Measurements from ENCODE around the gene MAPRE3. TPM values are rescaled to one million over a fixed set of nuclear protein-coding genes. Genes with fewer than 3 reads are reported as not detected.

MAPRE3 gene
- total RNA-seq, 2 donors from 2014 or later = 3.2 to 4.4 TPM

GRCh38 chr2:26969077-26969844 is 1.2 kb upstream of the MAPRE3 start:
- H3K27ac Mint-ChIP-seq = no peak overlapping the region
- no peak for DNase-seq
- no peaks in the 10 kb centered on the region for H3K9me3 ChIP-seq (ENCODE audit: control insufficient read depth, low read length)
- no peak overlapping the region for H3K4me3 ChIP-seq (ENCODE audit: low read length)
- H3K27ac ChIP-seq (ENCODE audit: low read depth, low read length) = no peak overlapping the region
- H3K9ac ChIP-seq (ENCODE audit: extremely low read depth, low read length, poor library complexity, severe bottlenecking) = no peak overlapping the region
- H3K27me3 Mint-ChIP-seq (ENCODE audit: insufficient read depth) = peaks cover 74% of the 10 kb centered on the region
- H3K9me3 Mint-ChIP-seq = peaks cover 2% of the 10 kb centered on the region
- H3K4me1 Mint-ChIP-seq = peaks cover 13% of the 10 kb centered on the region
- no peaks in the 10 kb centered on the region for H3K36me3 ChIP-seq (ENCODE audit: control insufficient read depth, insufficient read depth, low read length)
- WGBS, 2 experiments (ENCODE audit: insufficient coverage in 1 of 2, insufficient read length in 1 of 2) = 73 to 87% methylated on average over 9 to 10 of the region's 10 CpGs
- H3K4me1 ChIP-seq (ENCODE audit: control insufficient read depth, insufficient read depth, low read length) = peaks cover 1% of the 10 kb centered on the region
- H3K36me3 Mint-ChIP-seq (ENCODE audit: low read depth) = no peaks in the 10 kb centered on the region
- peak overlapping the region; percentile 67 for H3K4me3 Mint-ChIP-seq
- peaks cover 56% of the 10 kb centered on the region for H3K27me3 ChIP-seq (ENCODE audit: control insufficient read depth, insufficient read depth, low read length, poor library complexity, severe bottlenecking)
- no peak for TF ChIP-seq CTCF (conservative IDR thresholded peaks at IDR 0.05)

GRCh38 chr2:26970928-26971627 is 641 bp downstream of the MAPRE3 start:
- H3K9me3 Mint-ChIP-seq = no peaks in the 10 kb centered on the region
- peak overlapping the region; percentile 32 for H3K9ac ChIP-seq (ENCODE audit: extremely low read depth, low read length, poor library complexity, severe bottlenecking)
- H3K27ac Mint-ChIP-seq = no peak overlapping the region
- H3K9me3 ChIP-seq (ENCODE audit: control insufficient read depth, low read length) = no peaks in the 10 kb centered on the region
- DNase-seq = peak; percentile 76
- H3K4me1 Mint-ChIP-seq = peaks cover 7% of the 10 kb centered on the region
- peaks cover 5% of the 10 kb centered on the region for H3K4me1 ChIP-seq (ENCODE audit: control insufficient read depth, insufficient read depth, low read length)
- H3K4me3 Mint-ChIP-seq = peak overlapping the region; percentile 67
- peaks cover 78% of the 10 kb centered on the region for H3K27me3 Mint-ChIP-seq (ENCODE audit: insufficient read depth)
- H3K27ac ChIP-seq (ENCODE audit: low read depth, low read length) = no peak overlapping the region
- peak overlapping the region; percentile 81 for H3K4me3 ChIP-seq (ENCODE audit: low read length)
- no peaks in the 10 kb centered on the region for H3K36me3 Mint-ChIP-seq (ENCODE audit: low read depth)
- H3K27me3 ChIP-seq (ENCODE audit: control insufficient read depth, insufficient read depth, low read length, poor library complexity, severe bottlenecking) = peaks cover 56% of the 10 kb centered on the region
- no peak for TF ChIP-seq CTCF (conservative IDR thresholded peaks at IDR 0.05)
- H3K36me3 ChIP-seq (ENCODE audit: control insufficient read depth, insufficient read depth, low read length) = no peaks in the 10 kb centered on the region
- 12 to 24% methylated on average over 5 to 34 of the region's 34 CpGs for WGBS, 2 experiments (ENCODE audit: insufficient coverage in 1 of 2, insufficient read length in 1 of 2)

DNA sequence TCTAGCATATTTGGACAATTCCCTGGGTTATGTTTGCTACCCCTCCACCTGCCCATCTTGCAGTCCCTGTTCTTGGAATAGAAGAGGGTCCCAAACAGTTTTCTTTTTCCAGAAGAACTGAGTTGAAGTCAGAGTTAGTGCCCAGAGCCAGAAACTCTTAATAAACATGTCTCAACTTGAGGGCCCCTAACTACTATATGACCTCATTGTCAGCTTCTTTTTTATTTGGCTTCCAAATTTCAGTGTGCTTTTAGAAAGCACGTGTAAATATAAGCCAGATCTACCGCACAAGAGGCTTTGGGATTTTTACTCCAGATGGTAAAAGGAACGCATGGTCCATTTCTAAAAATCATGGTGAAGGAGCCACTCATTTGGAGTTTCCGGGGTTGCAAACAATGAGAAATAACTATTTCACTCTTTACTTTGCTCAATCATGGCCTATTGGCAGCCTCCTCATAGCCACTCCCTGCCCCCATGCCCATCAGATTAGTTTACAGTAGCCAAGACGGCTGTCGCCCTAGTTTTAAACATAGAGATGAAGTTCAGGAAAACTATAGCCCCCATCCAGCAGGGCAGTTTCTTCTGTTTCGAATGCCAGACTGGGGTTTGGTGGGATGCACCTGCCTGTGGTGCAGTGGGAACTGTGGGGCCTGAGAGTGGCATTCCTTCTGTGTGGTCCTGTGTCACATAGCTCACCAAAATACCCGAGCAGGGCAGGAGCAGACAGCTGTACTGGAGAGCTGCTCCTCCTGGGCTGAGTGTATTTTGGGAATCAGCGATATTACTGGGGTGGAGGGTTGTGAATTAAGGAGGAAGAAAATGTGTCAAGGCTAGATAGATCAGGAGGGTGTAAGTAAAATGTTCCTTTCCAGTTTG is 1.7 kb downstream of the MAPRE3 start:
- Mint-ChIP-seq H3K9me3 (no peaks in the 10 kb centered on the region), H3K27me3 (ENCODE audit: insufficient read depth) (peaks cover 70% of the 10 kb centered on the region), H3K27ac (no peak overlapping the region), H3K4me3 (peak overlapping the region; percentile 67), H3K36me3 (ENCODE audit: low read depth) (no peaks in the 10 kb centered on the region), H3K4me1 (peaks cover 7% of the 10 kb centered on the region)
- WGBS, 2 experiments (ENCODE audit: insufficient coverage in 1 of 2, insufficient read length in 1 of 2) = 88 to 89% methylated on average over 8 to 9 of the region's 9 CpGs
- Histone ChIP-seq H3K9ac (ENCODE audit: extremely low read depth, low read length, poor library complexity, severe bottlenecking) (no peak overlapping the region), H3K4me1 (ENCODE audit: control insufficient read depth, insufficient read depth, low read length) (peaks cover 5% of the 10 kb centered on the region), H3K4me3 (ENCODE audit: low read length) (no peak overlapping the region), H3K9me3 (ENCODE audit: control insufficient read depth, low read length) (no peaks in the 10 kb centered on the region), H3K36me3 (ENCODE audit: control insufficient read depth, insufficient read depth, low read length) (no peaks in the 10 kb centered on the region), H3K27ac (ENCODE audit: low read depth, low read length) (no peak overlapping the region), H3K27me3 (ENCODE audit: control insufficient read depth, insufficient read depth, low read length, poor library complexity, severe bottlenecking) (peaks cover 49% of the 10 kb centered on the region)
- no peak for DNase-seq
- no peak for TF ChIP-seq CTCF (conservative IDR thresholded peaks at IDR 0.05)
